Esophagus squamous epithelium (tissue), 5 donors: Measurements from ENCODE around the gene CALY. TPM values are rescaled to one million over a fixed set of nuclear protein-coding genes. Genes with fewer than 3 reads are reported as not detected.

Experiments
- DNase-seq: peaks from one replicate; lab custom pipeline; 2025; lab: John Stamatoyannopoulos, UW
- H3K27ac ChIP-seq, 4 donors: fragments of 200-600 bp; sonication (generic); one replicate each; pipeline ENCODE4 v1.5.1; 2016 to 2019; ENCODE audit warnings: mild to moderate bottlenecking in 1 of 4
- H3K27me3 ChIP-seq, 4 donors: fragments of 200-600 bp; sonication (generic); 1 replicate in 3 of 4; 2 replicates in 1 of 4; pipeline versions ENCODE4 v1.5.1 to v1.6.0; 2017 to 2021; ENCODE audit warnings: antibody characterized with exemption in 1 of 4
- H3K36me3 ChIP-seq, 3 donors: fragments of 200-600 bp; sonication (generic); one replicate each; pipeline ENCODE4 v1.5.1; 2016 to 2019
- H3K4me1 ChIP-seq, 3 donors: fragments of 200-600 bp; sonication (generic); one replicate each; pipeline ENCODE4 v1.5.1; 2017 to 2019
- H3K4me3 ChIP-seq, 4 donors: fragments of 200-600 bp; sonication (generic); 1 replicate in 3 of 4; 2 replicates in 1 of 4; pipeline ENCODE4 v1.5.1; 2016 to 2019; ENCODE audit warnings: mild to moderate bottlenecking in 2 of 4, moderate library complexity in 1 of 4
- H3K9me3 ChIP-seq, 3 donors: fragments of 200-600 bp; sonication (generic); one replicate each; pipeline ENCODE4 v1.5.1; 2016 to 2019
- CTCF ChIP-seq, 6 experiments: fragments of 450-650 bp in 4 of 6; fragments of 200-600 bp in 2 of 6; sonication (generic) in 2 of 6; IDR thresholded peaks; one replicate each; pipeline ENCODE4 v1.5.1; 2016 to 2019; ENCODE audit warnings: antibody characterized with exemption in 6 of 6, mild to moderate bottlenecking in 4 of 6, moderate library complexity in 4 of 6
- POLR2A ChIP-seq, 4 donors: fragments of 450-650 bp; IDR thresholded peaks; one replicate each; pipeline ENCODE4 v1.6.1; 2017; ENCODE audit warnings: antibody characterized with exemption in 4 of 4, mild to moderate bottlenecking in 4 of 4, moderate library complexity in 3 of 4
- WGBS, 2 donors: methylation state at CpG; one replicate each; pipeline ENCODE4 v1.1.5; 2018; 5-methylcytosine and 5-hydroxymethylcytosine counted together
- intact Hi-C: fragments of 100-400 bp; cut with DNase I; formaldehyde crosslinking; loops from one replicate; pipeline ENCODE4 v1.15.0; 2022
- total RNA-seq, 4 donors: library from RNA; depleted of rRNA; stranded (reverse); fragments of >200 nt; gene quantifications; one replicate each; pipeline ENCODE4 v1.1.0, GENCODE V29; 2016
- donor health status: DM: yes; HTN: yes; CAD: no.

Gene CALY
- total RNA-seq, 4 donors from 2014 or later, result not detected

- peaks cover 0 to 52% (median 0%) of the 10 kb centered on the region in 4 donors for H3K27me3 ChIP-seq
- 100% methylated on average over 1 of the region's 24 CpGs; no CpG with 5 or more reads in 1 of the 2 donors for WGBS, 2 donors
- no peak for DNase-seq
- H3K4me3 ChIP-seq, result no peak overlapping the region
- no peak overlapping the region for H3K27ac ChIP-seq
- intact Hi-C loops, result no loop called here
- H3K36me3 ChIP-seq, result no peaks in the 10 kb centered on the region
- peaks cover 2 to 18% (median 3%) of the 10 kb centered on the region in 3 donors for H3K4me1 ChIP-seq
- H3K9me3 ChIP-seq, result no peaks in the 10 kb centered on the region
- no peak for TF ChIP-seq POLR2A (IDR thresholded peaks at IDR 0.05)
- no peak for TF ChIP-seq CTCF (IDR thresholded peaks at IDR 0.05)
Observed at GRCh38 chr10:133351408-133352318, 15.0 kb upstream of the CALY start.

- intact Hi-C loops, result no loop called here
- no peaks in the 10 kb centered on the region for H3K9me3 ChIP-seq
- peaks cover 0 to 11% (median 0%) of the 10 kb centered on the region in 3 donors for H3K4me1 ChIP-seq
- H3K27me3 ChIP-seq, result peaks cover 0 to 56% (median 0%) of the 10 kb centered on the region in 4 donors
- no peak overlapping the region for H3K4me3 ChIP-seq
- TF ChIP-seq CTCF (IDR thresholded peaks at IDR 0.05) (no peak), POLR2A (IDR thresholded peaks at IDR 0.05) (no peak)
- no peak for DNase-seq
- no peak overlapping the region for H3K27ac ChIP-seq
- WGBS, 2 donors, result 36 to 60% methylated on average over 3 to 4 of the region's 13 CpGs
- H3K36me3 ChIP-seq, result no peaks in the 10 kb centered on the region
Observed at GRCh38 chr10:133350950-133351329, 14.2 kb upstream of the CALY start.

GRCh38 chr10:133350283-133350949, 13.7 kb upstream of the CALY start:
- no peak overlapping the region for H3K27ac ChIP-seq
- H3K9me3 ChIP-seq, result no peaks in the 10 kb centered on the region
- H3K36me3 ChIP-seq, result no peaks in the 10 kb centered on the region
- WGBS, 2 donors, result 90% methylated on average over 5 of the region's 12 CpGs; no CpG with 5 or more reads in 1 of the 2 donors
- peaks cover 0 to 7% (median 0%) of the 10 kb centered on the region in 3 donors for H3K4me1 ChIP-seq
- DNase-seq, result no peak
- H3K27me3 ChIP-seq, result peaks cover 0 to 61% (median 0%) of the 10 kb centered on the region in 4 donors
- intact Hi-C loops, result no loop called here
- H3K4me3 ChIP-seq, result no peak overlapping the region
- TF ChIP-seq CTCF (IDR thresholded peaks at IDR 0.05) (no peak), POLR2A (IDR thresholded peaks at IDR 0.05) (no peak)

DNA sequence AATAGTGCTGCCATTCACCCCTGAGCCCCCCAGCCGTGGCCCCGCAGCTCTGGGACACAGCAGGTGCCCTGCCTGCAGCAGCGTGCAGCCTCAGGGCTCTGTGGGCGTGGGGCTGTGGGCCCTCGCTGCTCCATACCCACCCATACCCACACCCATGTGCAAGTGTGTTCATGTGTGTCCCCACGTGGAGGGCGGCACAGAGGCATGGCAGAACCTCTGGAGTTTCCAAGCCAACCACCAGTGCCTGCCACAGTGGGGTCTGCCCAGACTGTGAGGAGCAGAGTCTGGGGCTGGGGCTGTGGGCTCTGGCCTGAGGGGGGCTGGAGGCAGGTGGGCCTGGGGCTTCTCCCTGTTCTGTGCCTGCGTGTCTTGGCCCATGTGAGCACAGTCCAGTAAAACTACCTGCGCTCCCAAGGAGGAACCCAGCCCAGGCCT, 12.9 kb upstream of the CALY start:
- H3K36me3 ChIP-seq, result no peaks in the 10 kb centered on the region
- no peak overlapping the region for H3K4me3 ChIP-seq
- no peak overlapping the region for H3K27ac ChIP-seq
- H3K27me3 ChIP-seq, result peaks cover 0 to 69% (median 0%) of the 10 kb centered on the region in 4 donors
- TF ChIP-seq CTCF (IDR thresholded peaks at IDR 0.05) (no peak), POLR2A (IDR thresholded peaks at IDR 0.05) (no peak)
- DNase-seq, result no peak
- intact Hi-C loops, result no loop called here
- H3K4me1 ChIP-seq, result peaks cover 0 to 7% (median 0%) of the 10 kb centered on the region in 3 donors
- H3K9me3 ChIP-seq, result no peaks in the 10 kb centered on the region
- WGBS, 2 donors, result 53% methylated on average over 2 of the region's 9 CpGs; no CpG with 5 or more reads in 1 of the 2 donors
